ENCODE results near the gene CNN3.

DNA sequence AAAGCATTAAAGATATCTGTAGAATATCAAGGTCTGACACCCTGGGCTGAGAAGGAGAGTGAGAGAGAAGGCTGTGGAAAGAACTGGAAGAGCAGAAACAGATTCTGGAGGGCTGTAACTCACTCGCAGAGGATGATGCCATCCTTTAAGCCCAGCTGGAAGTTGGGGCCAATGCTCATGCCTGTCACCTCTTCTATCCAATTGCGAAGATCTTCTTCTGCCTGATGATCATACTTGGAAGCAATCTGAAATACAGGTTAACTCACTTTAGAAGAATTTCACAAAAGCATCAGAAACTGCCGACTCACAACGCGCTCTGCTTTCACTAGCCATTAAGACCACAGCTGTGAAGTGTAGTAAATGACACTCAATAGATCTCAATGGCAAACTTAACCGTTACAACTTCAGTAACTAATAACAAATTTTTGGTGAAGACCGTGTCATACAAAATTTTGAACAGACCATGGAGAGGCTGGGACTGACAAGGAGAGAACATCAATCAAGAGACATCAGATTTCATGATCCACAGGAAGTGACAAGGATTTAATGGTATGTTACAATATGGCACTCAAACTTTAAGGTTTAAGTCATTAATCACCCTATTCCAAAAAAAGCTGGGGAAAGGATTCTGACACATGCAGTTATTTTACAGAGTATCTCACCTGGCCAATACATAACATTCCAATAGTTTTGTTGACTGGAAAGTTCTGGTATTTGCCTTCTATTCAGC lies 23.5 kb downstream of the CNN3 start:
- TF ChIP-seq POLR2A (IDR thresholded peaks at IDR 0.05; ENCODE audit: low read length) (no peak), GATA1 (IDR thresholded peaks at IDR 0.05; ENCODE audit: low read depth, low read length) (no peak)

Data from erythroblast (primary cell).